Neural progenitor cell (in vitro differentiated cells): Measurements from ENCODE around the gene TEX35. TPM values are rescaled to one million over a fixed set of nuclear protein-coding genes. Genes with fewer than 3 reads are reported as not detected.

Source experiments
- DNase-seq: peaks from one replicate; pipeline ENCODE4 v3.0.0-alpha.2; 2016; ENCODE audit warnings: low spot score
- H2AFZ ChIP-seq: fragments of 200-600 bp; sonication (generic); replicated peaks from 2 replicates; pipeline ENCODE4 v1.6.1; 2016; ENCODE audit warnings: antibody characterized with exemption
- H3F3A ChIP-seq: fragments of 200-600 bp; sonication (generic); 2 replicates; pipeline ENCODE4 v1.6.1; 2016; ENCODE audit warnings: antibody characterized with exemption, low read depth
- H3K27ac ChIP-seq: fragments of 200-600 bp; sonication (generic); 2 replicates; pipeline ENCODE4 v1.5.1; 2016; ENCODE audit warnings: mild to moderate bottlenecking
- H3K27me3 ChIP-seq: fragments of 200-600 bp; sonication (generic); 2 replicates; pipeline ENCODE4 v1.6.1; 2016; ENCODE audit warnings: mild to moderate bottlenecking, moderate library complexity
- H3K36me3 ChIP-seq: fragments of 200-600 bp; sonication (generic); 2 replicates; pipeline ENCODE4 v1.5.1; 2016
- H3K4me1 ChIP-seq: fragments of 200-600 bp; sonication (generic); 2 replicates; pipeline ENCODE4 v1.6.1; 2016; ENCODE audit warnings: mixed run types
- H3K4me2 ChIP-seq: fragments of 200-600 bp; sonication (generic); 2 replicates; pipeline ENCODE4 v1.6.1; 2016
- H3K4me3 ChIP-seq: fragments of 200-600 bp; sonication (generic); 2 replicates; pipeline ENCODE4 v1.5.1; 2016
- H3K79me2 ChIP-seq: fragments of 200-600 bp; sonication (generic); 2 replicates; pipeline ENCODE4 v1.6.1; 2016; ENCODE audit warnings: low read depth
- H3K9ac ChIP-seq: fragments of 200-600 bp; sonication (generic); 2 replicates; pipeline ENCODE4 v1.6.1; 2016
- H3K9me3 ChIP-seq: fragments of 200-600 bp; sonication (generic); 2 replicates; pipeline ENCODE4 v1.5.1; 2016; ENCODE audit warnings: low read depth
- H4K20me1 ChIP-seq: fragments of 200-600 bp; sonication (generic); 2 replicates; pipeline ENCODE4 v1.6.1; 2016; ENCODE audit warnings: low read depth
- H3K27ac Mint-ChIP-seq: 3 replicates; pipeline ENCODE4 v1.8.0; 2021; ENCODE audit warnings: mixed read lengths
- H3K27me3 Mint-ChIP-seq: 2 replicates; pipeline ENCODE4 v1.8.0; 2022; ENCODE audit warnings: low read depth, mild to moderate bottlenecking, inconsistent platforms, moderate library complexity, mixed read lengths; ENCODE audit not compliant: insufficient read depth
- H3K36me3 Mint-ChIP-seq: 3 replicates; pipeline ENCODE4 v1.8.0; 2021; ENCODE audit warnings: mixed read lengths
- H3K4me1 Mint-ChIP-seq: 3 replicates; pipeline ENCODE4 v1.8.0; 2021; ENCODE audit warnings: mixed read lengths
- H3K4me3 Mint-ChIP-seq: 3 replicates; pipeline ENCODE4 v1.8.0; 2021; ENCODE audit warnings: mild to moderate bottlenecking, moderate library complexity, mixed read lengths
- H3K9me3 Mint-ChIP-seq: 3 replicates; pipeline ENCODE4 v1.8.0; 2020; ENCODE audit warnings: mixed read lengths
- EZH2 ChIP-seq: fragments of 200-600 bp; sonication (generic); IDR thresholded peaks from 2 replicates; pipeline ENCODE4 v1.6.1; 2017; ENCODE audit warnings: antibody characterized with exemption, mild to moderate bottlenecking, moderate library complexity
- EZH2phosphoT487 ChIP-seq: fragments of 200-600 bp; sonication (generic); IDR thresholded peaks from 2 replicates; pipeline ENCODE4 v1.6.1; 2017; ENCODE audit warnings: antibody characterized with exemption
- total RNA-seq: library from RNA; depleted of rRNA; stranded (reverse); fragments of >200 nt; gene quantifications from 2 replicates; pipeline ENCODE4 v1.2.3, GENCODE V29; 2015; ENCODE audit warnings: low replicate concordance
- TF ChIP-seq, protein P1 (sequence below): fragments of 200-600 bp; sonication (generic); IDR thresholded peaks from 2 replicates; pipeline ENCODE4 v1.5.1; 2017; ENCODE audit warnings: antibody characterized with exemption, mild to moderate bottlenecking

TEX35 gene
- total RNA-seq, 1 donor from 2014 or later, result not detected

DNA sequence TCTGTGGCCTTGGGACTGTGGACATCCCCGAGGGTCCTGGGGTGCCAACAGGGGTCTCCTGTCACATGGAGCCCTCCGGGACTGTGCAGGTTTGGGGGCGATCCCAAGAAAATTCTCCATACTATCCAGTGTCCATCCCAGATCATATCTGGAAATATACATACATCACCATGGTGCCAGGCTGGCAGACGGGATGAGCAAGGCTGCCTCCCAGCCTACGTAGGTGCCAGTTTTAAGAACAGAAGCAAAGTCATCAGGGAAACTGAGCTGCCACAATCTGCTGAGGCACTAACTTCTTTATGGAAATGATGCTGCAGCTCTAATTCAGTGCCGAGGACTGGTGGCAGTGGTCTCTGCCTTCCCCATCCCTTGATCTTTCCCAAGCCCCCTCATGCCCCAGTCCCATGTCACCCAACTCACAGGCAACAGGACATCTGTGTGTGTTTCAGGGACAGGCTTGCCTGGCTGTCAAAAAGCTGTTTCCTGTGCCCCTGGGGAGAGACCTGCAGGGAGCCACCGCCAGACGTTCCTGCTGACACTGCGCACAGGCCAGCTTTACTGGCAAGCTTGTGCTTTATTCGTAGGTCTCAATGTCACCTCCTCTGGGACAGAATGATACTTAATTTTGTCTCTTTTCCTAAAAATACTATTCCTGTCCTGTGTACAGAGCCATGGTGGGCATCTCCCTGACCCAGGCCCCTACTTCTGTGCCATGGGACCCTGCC lies 15.5 kb downstream of the TEX35 start:
- Mint-ChIP-seq H3K27ac (no peak overlapping the region), H3K36me3 (no peaks in the 10 kb centered on the region), H3K4me1 (peaks cover 2% of the 10 kb centered on the region), H3K9me3 (no peaks in the 10 kb centered on the region), H3K4me3 (no peak overlapping the region), H3K27me3 (peaks cover 4% of the 10 kb centered on the region)
- Histone ChIP-seq H3K9ac (no peak overlapping the region), H3K9me3 (no peaks in the 10 kb centered on the region), H3K4me3 (no peak overlapping the region), H2AFZ (no peak overlapping the region), H3K36me3 (no peaks in the 10 kb centered on the region), H3K79me2 (no peaks in the 10 kb centered on the region), H3F3A (no peaks in the 10 kb centered on the region), H3K4me2 (no peak overlapping the region), H4K20me1 (no peaks in the 10 kb centered on the region), H3K27ac (no peak overlapping the region), H3K4me1 (no peaks in the 10 kb centered on the region), H3K27me3 (no peaks in the 10 kb centered on the region)
- TF ChIP-seq EZH2 (no peak), EZH2phosphoT487 (no peak)
- TF ChIP-seq, protein P1, sequence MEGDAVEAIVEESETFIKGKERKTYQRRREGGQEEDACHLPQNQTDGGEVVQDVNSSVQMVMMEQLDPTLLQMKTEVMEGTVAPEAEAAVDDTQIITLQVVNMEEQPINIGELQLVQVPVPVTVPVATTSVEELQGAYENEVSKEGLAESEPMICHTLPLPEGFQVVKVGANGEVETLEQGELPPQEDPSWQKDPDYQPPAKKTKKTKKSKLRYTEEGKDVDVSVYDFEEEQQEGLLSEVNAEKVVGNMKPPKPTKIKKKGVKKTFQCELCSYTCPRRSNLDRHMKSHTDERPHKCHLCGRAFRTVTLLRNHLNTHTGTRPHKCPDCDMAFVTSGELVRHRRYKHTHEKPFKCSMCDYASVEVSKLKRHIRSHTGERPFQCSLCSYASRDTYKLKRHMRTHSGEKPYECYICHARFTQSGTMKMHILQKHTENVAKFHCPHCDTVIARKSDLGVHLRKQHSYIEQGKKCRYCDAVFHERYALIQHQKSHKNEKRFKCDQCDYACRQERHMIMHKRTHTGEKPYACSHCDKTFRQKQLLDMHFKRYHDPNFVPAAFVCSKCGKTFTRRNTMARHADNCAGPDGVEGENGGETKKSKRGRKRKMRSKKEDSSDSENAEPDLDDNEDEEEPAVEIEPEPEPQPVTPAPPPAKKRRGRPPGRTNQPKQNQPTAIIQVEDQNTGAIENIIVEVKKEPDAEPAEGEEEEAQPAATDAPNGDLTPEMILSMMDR, result no peak
- DNase-seq, result no peak

DNA sequence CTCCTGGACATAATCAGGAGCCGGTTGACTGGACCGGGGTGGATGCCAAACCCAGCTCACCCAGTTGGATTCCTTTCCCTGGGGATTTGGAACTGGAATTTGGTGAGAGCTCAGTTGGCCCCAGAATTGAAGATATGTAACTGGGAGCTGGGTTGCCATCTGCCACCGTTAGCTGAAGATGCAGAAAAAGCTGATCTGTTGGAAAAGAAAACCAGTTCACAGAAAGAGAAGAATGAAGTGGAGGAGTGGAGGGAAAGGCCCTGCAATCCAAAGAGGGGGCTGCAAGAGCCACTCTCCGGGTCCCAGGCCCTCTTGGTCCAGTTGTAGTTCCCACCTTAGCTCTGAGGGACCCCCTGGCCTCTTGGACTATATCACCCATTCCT lies 16.0 kb downstream of the TEX35 start:
- Histone ChIP-seq H4K20me1 (no peaks in the 10 kb centered on the region), H3K4me2 (no peak overlapping the region), H3K9me3 (no peaks in the 10 kb centered on the region), H3K36me3 (no peaks in the 10 kb centered on the region), H3K27me3 (no peaks in the 10 kb centered on the region), H3K79me2 (no peaks in the 10 kb centered on the region), H2AFZ (no peak overlapping the region), H3K4me1 (no peaks in the 10 kb centered on the region), H3F3A (no peaks in the 10 kb centered on the region), H3K4me3 (no peak overlapping the region), H3K9ac (no peak overlapping the region), H3K27ac (no peak overlapping the region)
- H3K27me3 Mint-ChIP-seq, result peaks cover 4% of the 10 kb centered on the region
- DNase-seq, result no peak
- H3K9me3 Mint-ChIP-seq, result no peaks in the 10 kb centered on the region
- no peak overlapping the region for H3K4me3 Mint-ChIP-seq
- no peak overlapping the region for H3K27ac Mint-ChIP-seq
- TF ChIP-seq EZH2 (no peak), EZH2phosphoT487 (no peak)
- TF ChIP-seq, protein P1, result no peak
- H3K4me1 Mint-ChIP-seq, result peaks cover 2% of the 10 kb centered on the region
- no peaks in the 10 kb centered on the region for H3K36me3 Mint-ChIP-seq

DNA sequence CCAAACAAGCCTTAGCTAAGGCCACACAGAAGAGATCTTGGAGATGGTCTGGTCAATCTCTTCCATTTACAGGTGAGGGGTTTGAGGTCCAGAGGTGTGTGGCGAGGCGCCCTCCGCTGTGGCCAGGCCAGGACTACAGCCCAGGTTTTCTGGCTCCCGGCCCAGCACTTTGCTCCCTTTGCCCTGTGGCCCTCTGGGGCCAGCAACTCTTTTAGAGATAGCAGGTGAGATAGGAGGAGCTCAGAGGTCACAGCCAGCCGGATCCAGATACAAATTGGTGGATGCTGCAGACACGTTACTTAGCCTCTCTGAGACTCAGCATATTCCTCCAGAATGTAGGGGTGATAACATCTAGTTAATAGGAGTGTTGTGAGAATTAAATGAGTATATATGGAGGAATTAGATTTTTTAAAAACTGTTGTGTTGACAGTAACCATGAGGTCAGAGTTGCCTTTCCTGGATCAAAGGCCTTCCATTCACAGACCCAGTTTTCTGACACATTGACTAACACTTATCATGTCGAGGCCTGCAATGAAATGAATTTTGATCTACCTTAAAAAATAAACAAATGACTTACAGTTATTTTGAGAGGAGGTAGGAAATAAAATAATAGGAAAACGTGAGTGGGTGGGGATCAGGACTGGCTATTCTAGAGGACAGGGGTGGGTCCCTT lies 16.6 kb downstream of the TEX35 start:
- H3K4me3 Mint-ChIP-seq, result no peak overlapping the region
- H3K36me3 ChIP-seq, result no peaks in the 10 kb centered on the region
- no peaks in the 10 kb centered on the region for H3K79me2 ChIP-seq
- H3K36me3 Mint-ChIP-seq, result no peaks in the 10 kb centered on the region
- TF ChIP-seq EZH2phosphoT487, result no peak
- TF ChIP-seq, protein P1, result peak; percentile 3
- no peak for TF ChIP-seq EZH2
- H3K4me2 ChIP-seq, result no peak overlapping the region
- no peaks in the 10 kb centered on the region for H3K4me1 ChIP-seq
- no peak overlapping the region for H3K9ac ChIP-seq
- no peaks in the 10 kb centered on the region for H3F3A ChIP-seq
- H3K4me1 Mint-ChIP-seq, result peaks cover 2% of the 10 kb centered on the region
- DNase-seq, result no peak
- H3K9me3 ChIP-seq, result no peaks in the 10 kb centered on the region
- H3K27me3 ChIP-seq, result no peaks in the 10 kb centered on the region
- no peak overlapping the region for H3K4me3 ChIP-seq
- H3K9me3 Mint-ChIP-seq, result no peaks in the 10 kb centered on the region
- no peak overlapping the region for H3K27ac Mint-ChIP-seq
- peaks cover 4% of the 10 kb centered on the region for H3K27me3 Mint-ChIP-seq
- no peak overlapping the region for H3K27ac ChIP-seq
- no peaks in the 10 kb centered on the region for H4K20me1 ChIP-seq
- no peak overlapping the region for H2AFZ ChIP-seq
